Muscle of leg (tissue), 11 donors: ENCODE measurements around the gene PHACTR3. TPM values are rescaled to one million over a fixed set of nuclear protein-coding genes. Genes with fewer than 3 reads are reported as not detected.

Experiments
- DNase-seq: peaks from one replicate; pipeline ENCODE4 v3.0.0; 2013
- H3K27ac ChIP-seq: one replicate; pipeline ENCODE4 v1.5.1; 2013; ENCODE audit warnings: mild to moderate bottlenecking, low read length, control low read depth
- H3K27me3 ChIP-seq: one replicate; pipeline ENCODE4 v1.6.1; 2013; ENCODE audit warnings: low read length; ENCODE audit not compliant: control insufficient read depth, insufficient read depth
- H3K36me3 ChIP-seq: one replicate; pipeline ENCODE4 v1.6.1; 2013; ENCODE audit warnings: low read length; ENCODE audit not compliant: control insufficient read depth, insufficient read depth
- H3K4me1 ChIP-seq: one replicate; pipeline ENCODE4 v1.6.1; 2013; ENCODE audit warnings: low read length; ENCODE audit not compliant: control insufficient read depth, insufficient read depth
- H3K4me3 ChIP-seq: one replicate; pipeline ENCODE4 v1.5.1; 2013; ENCODE audit warnings: low read length, control low read depth
- H3K9me3 ChIP-seq: replicated peaks from 2 replicates; pipeline ENCODE4 v1.6.1; 2013; ENCODE audit warnings: low read depth, low read length; ENCODE audit not compliant: control insufficient read depth
- WGBS: methylation state at CpG from one replicate; pipeline ENCODE4 v1.1.5; 2013; ENCODE audit warnings: missing lambda C conversion rate; ENCODE audit not compliant: insufficient coverage; 5-methylcytosine and 5-hydroxymethylcytosine counted together
- polyA plus RNA-seq, 8 donors: library from polyadenylated mRNA; unstranded; fragments of 120-200 nt; gene quantifications; one replicate each; pipeline versions ENCODE4 v1.2.1 to v1.2.3, GENCODE V29; 2013; ENCODE audit warnings: inconsistent platforms in 1 of 8, low replicate concordance in 1 of 8; ENCODE audit not compliant: insufficient read length in 8 of 8, insufficient read depth in 1 of 8
- total RNA-seq: library from RNA; stranded (reverse); fragments of 120-200 nt; gene quantifications from one replicate; pipeline ENCODE4 v1.2.4, GENCODE V29; 2013

Gene PHACTR3
- total and polyA plus RNA-seq, 9 donors = 4.7 to 17.0 (median 9.9) TPM

DNA sequence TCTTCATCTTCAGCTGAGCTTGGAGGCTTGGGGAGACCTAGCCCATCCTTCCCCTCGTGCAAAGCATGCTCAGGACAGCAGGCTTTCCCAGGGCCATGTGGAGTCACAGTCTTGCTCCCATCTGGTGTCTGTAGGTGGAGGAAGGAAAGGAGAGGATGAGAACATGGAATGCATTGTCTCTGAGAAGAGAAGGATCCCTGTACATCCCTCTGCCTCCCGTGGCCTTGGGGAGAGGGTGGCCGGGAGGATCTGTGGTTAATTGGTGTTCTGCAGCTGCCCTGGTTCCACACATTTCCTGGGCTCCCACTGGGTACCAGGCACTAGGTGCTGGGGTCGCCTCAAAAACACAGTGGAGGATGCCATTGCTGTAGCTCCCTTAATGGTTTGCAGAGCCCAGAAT lies 134.5 kb downstream of the PHACTR3 start:
- peaks cover 4% of the 10 kb centered on the region for H3K27me3 ChIP-seq
- no peak overlapping the region for H3K27ac ChIP-seq
- no peaks in the 10 kb centered on the region for H3K36me3 ChIP-seq
- H3K9me3 ChIP-seq = no peaks in the 10 kb centered on the region
- DNase-seq = no peak
- peaks cover 8% of the 10 kb centered on the region for H3K4me1 ChIP-seq
- WGBS = 61% methylated on average over 3 of the region's 4 CpGs
- H3K4me3 ChIP-seq = no peak overlapping the region

DNA sequence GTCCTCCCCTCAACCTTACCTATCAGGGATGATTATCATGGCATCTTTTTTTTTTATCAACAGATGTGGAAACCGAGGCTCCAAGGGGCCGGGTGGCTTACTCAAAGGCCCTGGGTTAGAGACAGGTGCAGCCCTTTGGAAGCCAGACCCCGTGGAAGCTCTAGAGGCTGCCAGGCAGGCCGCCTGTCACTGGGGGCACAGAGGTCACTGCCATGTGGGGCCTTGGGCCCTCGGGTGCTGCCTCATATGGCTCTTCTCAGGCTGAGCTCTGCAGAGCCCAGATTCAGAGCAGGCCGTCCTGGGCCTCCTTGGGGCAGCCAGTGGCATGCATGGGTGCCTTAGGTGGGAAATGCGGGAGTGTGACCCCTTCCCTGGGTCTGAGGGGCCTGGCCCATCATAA lies 136.3 kb downstream of the PHACTR3 start:
- Histone ChIP-seq H3K4me1 (peaks cover 6% of the 10 kb centered on the region), H3K27ac (no peak overlapping the region), H3K36me3 (no peaks in the 10 kb centered on the region), H3K4me3 (no peak overlapping the region), H3K27me3 (peaks cover 4% of the 10 kb centered on the region), H3K9me3 (no peaks in the 10 kb centered on the region)
- 79% methylated on average over 7 of the region's 7 CpGs for WGBS
- no peak for DNase-seq

DNA sequence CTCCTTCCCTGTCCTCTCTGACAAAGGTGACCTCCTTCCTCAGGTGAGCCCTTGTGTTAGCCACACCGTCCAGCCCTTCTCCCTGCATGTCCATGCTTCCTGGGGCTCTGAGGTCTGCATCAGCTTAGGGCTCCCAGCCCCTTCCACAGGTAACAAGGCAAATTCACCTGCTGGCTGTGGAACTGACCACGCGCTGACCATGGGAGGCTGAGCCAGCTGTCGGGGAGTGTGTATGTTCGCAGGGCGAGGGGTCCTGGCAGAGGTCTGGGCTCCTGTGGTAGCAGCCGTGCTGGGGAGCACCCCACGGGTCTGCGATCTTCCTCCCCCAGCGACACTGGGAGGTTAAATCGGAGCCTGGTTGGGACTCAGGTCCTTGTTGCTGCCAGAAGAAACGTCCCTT lies 136.7 kb downstream of the PHACTR3 start:
- Histone ChIP-seq H3K36me3 (no peaks in the 10 kb centered on the region), H3K4me1 (peaks cover 1% of the 10 kb centered on the region), H3K4me3 (no peak overlapping the region), H3K27ac (no peak overlapping the region), H3K9me3 (no peaks in the 10 kb centered on the region), H3K27me3 (peaks cover 4% of the 10 kb centered on the region)
- WGBS = 86% methylated on average over 10 of the region's 12 CpGs
- no peak for DNase-seq

DNA sequence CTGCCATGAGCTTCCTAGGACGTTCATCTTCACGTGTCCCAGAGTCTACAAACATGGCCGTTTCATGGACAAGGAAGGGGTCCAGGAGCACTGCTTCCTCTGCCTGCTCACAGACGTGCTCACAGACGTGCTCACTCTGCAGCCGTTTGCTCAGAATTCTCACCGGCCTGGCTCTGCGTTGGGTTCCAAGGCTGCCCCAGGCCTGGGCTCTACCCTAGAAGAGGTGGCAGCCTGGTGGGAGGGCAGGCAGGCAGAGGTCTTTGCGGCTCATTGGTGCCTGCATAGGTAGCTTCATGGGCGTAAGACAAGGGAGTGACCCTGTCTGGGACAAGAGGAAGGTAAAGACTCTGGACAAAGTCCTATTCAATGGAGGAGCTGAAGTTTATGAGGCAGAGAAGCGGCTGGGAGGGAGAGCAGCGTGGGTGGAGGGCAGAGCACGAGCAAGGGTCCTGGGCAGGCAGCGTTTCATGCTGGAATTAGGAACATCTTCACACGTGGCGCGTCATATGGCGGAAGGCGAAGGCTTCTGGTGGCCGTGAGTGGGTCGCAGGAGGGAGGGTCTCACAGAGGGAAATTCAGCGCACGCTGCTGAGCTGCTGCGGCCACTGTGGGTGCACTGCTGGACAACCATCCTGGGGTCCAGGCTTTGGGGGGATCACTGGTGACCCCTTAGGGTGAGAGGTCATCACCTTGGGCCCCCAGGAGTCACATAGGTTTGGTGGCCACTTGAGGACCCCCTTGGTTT lies 138.2 kb downstream of the PHACTR3 start:
- WGBS = 91% methylated on average over 23 of the region's 24 CpGs
- H3K36me3 ChIP-seq = no peaks in the 10 kb centered on the region
- no peak for DNase-seq
- H3K4me1 ChIP-seq = no peaks in the 10 kb centered on the region
- H3K27me3 ChIP-seq = peaks cover 6% of the 10 kb centered on the region
- H3K9me3 ChIP-seq = no peaks in the 10 kb centered on the region
- H3K27ac ChIP-seq = no peak overlapping the region
- no peak overlapping the region for H3K4me3 ChIP-seq

DNA sequence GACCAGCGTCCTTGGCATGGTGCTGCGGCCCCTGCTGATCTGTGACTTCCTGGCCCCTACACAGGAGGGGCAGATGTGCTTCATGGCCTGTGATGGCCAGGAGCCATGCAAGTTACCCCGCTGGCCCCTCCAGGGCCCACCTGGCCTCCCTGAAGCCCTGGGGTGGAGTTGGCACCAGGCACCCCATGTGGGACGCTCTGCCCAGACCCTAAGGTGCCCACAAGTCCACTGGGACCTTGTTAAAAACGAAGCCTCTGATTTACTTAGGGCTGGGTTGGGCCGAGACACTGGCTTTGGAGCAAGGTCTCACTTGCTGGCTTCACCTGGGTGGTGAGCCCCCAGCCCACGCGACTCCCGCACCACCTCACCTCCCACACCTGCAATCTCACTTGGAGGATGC lies 139.0 kb downstream of the PHACTR3 start:
- Histone ChIP-seq H3K27ac (no peak overlapping the region), H3K27me3 (peaks cover 6% of the 10 kb centered on the region), H3K4me3 (no peak overlapping the region), H3K4me1 (peaks cover under 1% of the 10 kb centered on the region), H3K9me3 (no peaks in the 10 kb centered on the region), H3K36me3 (no peaks in the 10 kb centered on the region)
- no peak for DNase-seq
- 85% methylated on average over 8 of the region's 9 CpGs for WGBS

DNA sequence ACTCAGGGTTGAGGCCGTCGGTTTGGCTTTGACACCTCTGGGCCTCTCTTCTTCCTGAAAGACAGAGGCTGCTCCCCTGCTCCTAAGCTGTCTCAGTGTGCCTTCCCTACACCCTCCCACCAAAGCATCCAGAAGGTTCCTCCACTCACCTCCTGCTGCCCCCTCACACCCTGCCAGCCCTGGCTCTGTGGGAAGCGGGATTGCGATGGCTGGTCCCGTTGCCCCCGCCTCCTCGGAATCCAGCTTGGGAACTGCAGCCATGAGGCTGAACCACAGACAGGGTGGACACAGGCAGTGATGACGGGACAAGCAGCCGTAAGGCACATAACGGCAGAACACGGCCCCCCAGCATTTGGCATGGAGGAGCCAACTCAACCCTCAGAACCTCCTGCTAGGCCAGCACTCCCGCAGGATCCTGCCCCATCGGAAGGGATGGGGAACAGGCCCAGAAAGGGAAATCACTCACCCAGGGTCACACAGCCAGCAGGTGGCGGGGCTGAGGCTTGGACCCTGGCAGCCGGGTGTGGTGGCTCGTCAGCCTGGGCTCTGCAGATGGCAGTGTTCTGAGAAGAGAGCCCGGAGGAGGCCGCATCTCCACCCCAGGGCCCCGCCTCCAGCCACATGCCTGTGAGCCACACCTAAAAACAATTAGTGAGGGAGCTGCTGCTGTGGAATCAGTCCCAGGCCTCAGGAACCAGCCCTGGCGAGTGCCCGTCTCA lies 139.6 kb downstream of the PHACTR3 start:
- peaks cover 5% of the 10 kb centered on the region for H3K4me1 ChIP-seq
- 79% methylated on average over 14 of the region's 21 CpGs for WGBS
- no peak overlapping the region for H3K27ac ChIP-seq
- no peak overlapping the region for H3K4me3 ChIP-seq
- no peaks in the 10 kb centered on the region for H3K36me3 ChIP-seq
- no peak for DNase-seq
- H3K27me3 ChIP-seq = peaks cover 3% of the 10 kb centered on the region
- H3K9me3 ChIP-seq = no peaks in the 10 kb centered on the region

DNA sequence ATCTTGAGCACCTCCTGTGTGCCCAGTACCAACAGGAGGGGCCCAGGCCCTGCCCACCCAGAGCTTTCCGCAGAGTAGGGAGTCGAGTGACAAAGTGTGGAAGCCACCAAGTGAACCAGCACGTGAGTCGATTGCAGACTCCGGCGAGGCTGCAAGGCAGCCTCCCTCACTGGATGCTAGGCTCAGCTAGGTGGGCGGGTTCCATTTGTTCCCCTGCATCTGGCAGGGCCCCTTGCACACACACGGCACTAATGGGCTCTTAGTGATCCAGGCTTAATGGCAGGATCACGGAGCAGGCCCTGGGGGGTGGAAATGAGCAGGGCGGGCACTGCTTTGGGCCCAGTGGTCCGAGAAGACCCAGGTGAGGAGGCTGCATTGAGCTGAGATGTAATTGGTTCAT lies 140.4 kb downstream of the PHACTR3 start:
- Histone ChIP-seq H3K4me1 (peaks cover 11% of the 10 kb centered on the region), H3K27me3 (peaks cover 5% of the 10 kb centered on the region), H3K9me3 (no peaks in the 10 kb centered on the region), H3K27ac (no peak overlapping the region), H3K4me3 (no peak overlapping the region), H3K36me3 (no peaks in the 10 kb centered on the region)
- no peak for DNase-seq
- 58% methylated on average over 11 of the region's 11 CpGs for WGBS

DNA sequence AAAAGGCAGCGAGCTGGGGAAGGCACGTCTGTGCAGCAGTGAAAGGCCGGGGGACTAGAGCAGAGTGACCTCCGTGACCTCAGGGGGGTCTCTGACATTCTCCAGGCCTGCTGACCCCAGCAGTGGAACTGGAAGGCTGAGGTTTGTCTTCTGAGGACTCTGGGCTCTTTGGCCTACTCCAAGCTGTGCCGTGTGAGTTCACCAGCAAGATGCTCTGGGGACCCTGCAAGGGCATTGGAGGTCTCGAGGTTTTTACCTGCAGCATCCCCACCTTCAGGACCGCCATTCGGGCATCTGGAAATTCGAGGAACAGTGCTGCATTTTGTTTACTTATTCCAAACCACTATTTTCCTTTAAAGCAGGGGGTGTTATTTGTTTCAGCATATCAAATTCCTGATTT lies 140.9 kb downstream of the PHACTR3 start:
- Histone ChIP-seq H3K4me1 (peaks cover 16% of the 10 kb centered on the region), H3K36me3 (no peaks in the 10 kb centered on the region), H3K4me3 (no peak overlapping the region), H3K27me3 (peaks cover 7% of the 10 kb centered on the region), H3K9me3 (no peaks in the 10 kb centered on the region), H3K27ac (no peak overlapping the region)
- 70% methylated on average over 6 of the region's 9 CpGs for WGBS
- no peak for DNase-seq

DNA sequence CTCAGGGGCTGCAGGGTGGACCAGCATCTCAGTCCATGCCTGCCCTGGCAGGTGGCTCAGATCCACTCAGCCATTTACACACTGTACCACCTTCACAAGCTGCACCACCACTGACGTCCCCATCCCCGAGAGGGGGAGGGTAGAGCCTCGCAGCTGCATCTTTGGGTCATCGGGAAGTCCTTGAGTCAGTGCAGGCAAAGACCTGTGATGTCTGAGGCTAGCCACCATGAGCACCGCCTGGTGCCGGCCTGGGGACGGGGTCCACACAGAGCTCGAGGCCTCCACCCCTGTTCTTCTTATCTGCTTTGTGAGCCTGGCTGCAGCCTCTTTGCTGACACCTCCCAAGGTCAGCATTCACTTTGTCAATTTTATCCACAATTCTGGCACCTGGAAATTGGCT lies 141.4 kb downstream of the PHACTR3 start:
- peaks cover 21% of the 10 kb centered on the region for H3K4me1 ChIP-seq
- H3K36me3 ChIP-seq = no peaks in the 10 kb centered on the region
- peaks cover 8% of the 10 kb centered on the region for H3K27me3 ChIP-seq
- no peak overlapping the region for H3K27ac ChIP-seq
- 81% methylated on average over 4 of the region's 8 CpGs for WGBS
- no peak for DNase-seq
- no peak overlapping the region for H3K4me3 ChIP-seq
- H3K9me3 ChIP-seq = no peaks in the 10 kb centered on the region

DNA sequence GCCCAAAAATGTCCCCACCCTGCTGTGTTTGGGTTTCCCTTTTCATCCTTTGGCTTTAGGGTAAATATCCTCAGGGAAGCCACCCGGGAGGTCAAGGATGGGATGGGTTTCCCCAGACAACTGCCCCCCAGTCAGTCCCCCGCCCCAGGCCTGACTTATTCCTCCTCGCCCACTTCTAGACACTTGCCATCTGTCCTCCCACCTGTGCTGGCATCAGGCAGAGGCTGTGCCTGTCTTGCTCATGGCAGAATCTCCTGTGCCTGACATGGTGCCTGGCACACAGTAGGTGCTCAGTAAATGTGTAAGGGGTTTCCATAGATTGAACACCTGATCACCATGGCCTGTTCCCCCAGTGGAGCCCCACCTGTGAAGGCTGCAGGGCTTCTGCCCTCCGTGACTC lies 141.8 kb downstream of the PHACTR3 start:
- DNase-seq = no peak
- H3K4me1 ChIP-seq = peaks cover 25% of the 10 kb centered on the region
- H3K4me3 ChIP-seq = no peak overlapping the region
- no peak overlapping the region for H3K27ac ChIP-seq
- WGBS = 90% methylated on average over 2 of the region's 4 CpGs
- peaks cover 8% of the 10 kb centered on the region for H3K27me3 ChIP-seq
- no peaks in the 10 kb centered on the region for H3K36me3 ChIP-seq
- no peaks in the 10 kb centered on the region for H3K9me3 ChIP-seq
